OCI-LY1 (cell line): Measurements from ENCODE around the gene AFDN.

Experiments used
- CTCF ChIP-seq: fragments of 200-600 bp; sonication (generic), shearing (Covaris generic); IDR thresholded peaks from 2 replicates; pipeline ENCODE4 v1.5.1; 2017; ENCODE audit warnings: mild to moderate bottlenecking, antibody characterized with exemption, low read length, moderate library complexity, mixed read lengths
- EZH2 ChIP-seq: fragments of 200-600 bp; sonication (generic), shearing (Covaris generic); IDR thresholded peaks from 2 replicates; pipeline ENCODE4 v1.8.0; 2017; ENCODE audit warnings: borderline replicate concordance, mixed run types, mild to moderate bottlenecking, antibody characterized with exemption, low read length, moderate library complexity, mixed read lengths

GRCh38 chr6:168005796-168006195, 179.1 kb downstream of the AFDN start:
- TF ChIP-seq CTCF (no peak), EZH2 (no peak)
